Stimulated activated CD4-positive, alpha-beta T cell treated with anti-CD3 and anti-CD28 coated beads, Interleukin-1b, Interleukin-23, amount 100 ng/mL, for 48 hours (primary cell): ENCODE measurements around the gene RRM1.
"Not testable (repeated sequence)": the region's sequence is repeated elsewhere in the genome, so short reads cannot be mapped to it uniquely, and the experiment has no call there.

Source experiments
- DNase-seq: peaks from one replicate; pipeline ENCODE4 v3.0.0-alpha.2; 2020

Gene RRM1

DNA sequence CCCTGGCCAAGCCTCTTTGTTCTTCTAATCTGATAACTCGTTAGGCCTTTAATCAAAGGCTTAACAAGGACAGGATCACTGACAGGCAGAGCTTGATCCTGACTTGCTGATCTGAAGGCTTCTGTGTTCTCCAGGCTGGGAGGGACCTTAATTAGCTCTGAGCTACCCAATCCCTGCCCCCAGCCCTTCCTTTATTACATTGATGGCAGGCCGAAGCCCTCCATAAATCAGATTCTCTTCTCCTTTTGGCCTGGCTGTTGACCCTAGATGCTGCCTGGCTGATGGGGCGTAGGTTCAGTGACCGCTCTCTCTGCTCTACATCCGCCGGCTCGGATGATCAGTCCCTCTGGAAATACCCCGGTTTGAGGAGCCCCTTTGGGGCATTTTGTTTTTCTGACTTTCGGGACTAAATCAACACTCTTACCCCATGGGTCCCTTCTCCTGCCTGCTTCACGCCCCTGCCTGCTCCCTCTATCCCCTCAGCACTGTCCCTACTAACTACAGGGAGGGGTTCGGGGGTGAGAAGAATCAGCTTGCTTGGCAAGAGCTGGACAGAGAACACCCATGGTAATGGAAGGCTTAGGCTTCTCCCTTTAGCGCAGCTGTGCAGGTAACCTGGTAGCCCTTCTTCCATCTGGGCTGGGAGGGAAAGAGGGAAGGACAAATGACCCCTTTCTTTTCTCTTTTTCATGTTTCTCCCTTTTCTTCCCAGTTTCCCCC, 10.0 kb upstream of the RRM1 start:
- DNase-seq: no peak

DNA sequence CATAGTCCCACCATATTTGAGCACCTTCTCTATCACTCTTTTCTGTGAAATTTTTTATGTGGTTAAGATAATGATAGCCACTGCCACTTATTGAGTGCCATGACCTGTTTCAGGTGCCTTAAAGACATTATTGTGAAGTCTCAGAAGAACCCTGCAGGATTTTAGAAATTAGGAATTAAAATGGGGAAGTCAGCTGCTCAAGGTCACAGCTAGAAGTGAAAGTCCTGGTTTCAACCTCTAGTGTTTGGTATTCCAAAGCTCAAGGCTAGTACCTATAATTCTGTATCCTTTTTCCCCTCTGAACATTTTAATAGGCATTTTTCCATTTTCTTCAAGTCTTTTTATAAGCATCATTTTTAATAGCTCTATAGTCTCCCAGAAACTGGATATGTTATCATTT, 9.0 kb upstream of the RRM1 start:
- no peak for DNase-seq

DNA sequence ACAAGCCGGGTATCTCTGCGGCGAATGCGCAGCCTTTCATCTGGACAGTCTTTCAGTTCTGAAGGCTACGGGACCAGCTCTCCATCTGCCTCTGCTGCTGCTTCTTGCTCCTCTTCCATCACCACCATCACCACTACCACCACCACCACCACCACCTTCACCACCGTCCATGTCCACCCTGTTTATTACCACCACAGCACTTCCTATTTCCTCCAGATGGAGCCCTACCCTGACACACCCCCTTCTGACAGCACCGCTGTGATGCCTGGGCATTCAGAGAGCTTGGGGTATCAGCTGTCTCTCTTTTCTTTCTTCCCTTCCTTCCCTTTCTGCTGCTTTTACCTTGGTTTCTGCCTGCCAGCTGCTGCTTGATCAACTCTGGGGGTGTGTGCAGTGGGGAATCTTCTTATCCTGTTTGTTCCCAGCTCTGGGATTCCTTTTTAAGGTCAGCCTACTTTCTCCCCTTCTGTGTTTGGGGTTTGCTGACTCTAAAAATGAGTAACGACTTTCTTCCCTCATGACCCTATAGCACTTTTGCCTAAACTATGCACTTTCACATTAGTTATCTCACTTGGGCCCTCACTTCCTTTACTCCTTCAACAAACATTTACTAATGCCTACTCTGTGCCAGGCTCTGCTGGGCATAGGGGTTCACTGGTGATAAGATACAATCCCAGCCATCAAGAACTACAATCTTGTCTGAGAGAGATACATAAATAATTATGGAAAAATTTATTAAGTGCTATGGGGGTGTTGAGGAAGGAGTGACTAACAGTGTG, 7.8 kb upstream of the RRM1 start:
- DNase-seq: no peak

DNA sequence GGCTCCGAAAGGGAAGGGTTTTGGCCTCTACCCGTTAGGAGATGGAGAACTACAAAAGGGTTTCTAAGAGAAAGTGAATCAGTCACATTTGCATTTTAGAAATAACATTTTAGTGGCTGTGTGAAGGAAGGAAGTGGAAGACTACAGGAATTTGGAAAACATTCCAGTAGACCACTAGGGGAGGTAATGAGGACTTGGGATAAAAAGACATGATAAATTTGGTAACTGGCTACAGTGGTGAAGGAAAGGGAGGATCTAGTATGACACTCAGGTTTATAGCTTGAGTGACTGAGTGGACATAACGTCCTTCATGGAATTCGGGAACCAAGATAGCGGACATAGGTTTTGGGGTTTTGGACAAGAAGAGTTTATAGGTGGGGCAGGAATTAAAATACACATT, 7.0 kb upstream of the RRM1 start:
- DNase-seq: no peak

DNA sequence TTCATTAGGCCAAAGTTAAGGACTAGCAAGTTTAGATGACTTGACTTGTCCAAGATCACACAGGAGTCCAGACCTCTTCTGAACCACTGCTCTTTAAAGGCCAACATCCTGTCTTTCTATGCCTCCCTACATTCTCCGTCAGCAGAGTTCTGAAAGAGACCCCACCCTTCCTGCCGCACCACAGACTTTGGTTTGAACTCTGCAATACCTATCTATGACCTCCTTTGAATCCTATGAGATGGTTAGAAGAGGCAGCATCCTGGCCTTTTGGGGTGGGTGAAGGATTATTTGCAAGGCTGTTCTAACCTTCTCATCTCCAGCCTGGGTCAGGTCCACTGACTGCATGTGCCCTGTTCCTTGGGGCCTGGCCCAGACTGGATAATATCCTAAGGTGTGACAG, 4.3 kb upstream of the RRM1 start:
- DNase-seq: no peak

DNA sequence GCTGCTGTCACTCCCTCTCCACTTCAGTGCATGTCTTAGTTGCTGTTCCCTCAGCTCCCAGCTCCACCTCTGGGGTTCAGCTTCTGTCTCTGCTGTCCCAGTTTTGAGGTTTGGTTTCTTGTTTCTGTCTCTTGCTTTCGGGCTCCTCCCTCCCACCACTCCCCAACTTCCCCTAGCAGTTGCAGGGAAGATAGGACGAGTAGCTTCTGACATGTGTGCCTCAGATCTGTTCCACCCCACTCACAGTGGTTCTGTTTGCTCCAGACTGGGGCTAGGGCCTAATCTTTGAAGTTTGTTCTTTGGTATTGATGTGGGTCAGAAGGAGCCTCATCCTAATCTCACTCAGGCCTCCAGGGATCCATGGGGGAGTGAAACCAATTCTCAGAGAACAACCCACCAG, 2.6 kb upstream of the RRM1 start:
- no peak for DNase-seq

- no peak for DNase-seq
Observed at GRCh38 chr11:4093519-4094347, 866 bp upstream of the RRM1 start.

GRCh38 chr11:4095509-4096230, 1.1 kb downstream of the RRM1 start:
- DNase-seq: no peak

DNA sequence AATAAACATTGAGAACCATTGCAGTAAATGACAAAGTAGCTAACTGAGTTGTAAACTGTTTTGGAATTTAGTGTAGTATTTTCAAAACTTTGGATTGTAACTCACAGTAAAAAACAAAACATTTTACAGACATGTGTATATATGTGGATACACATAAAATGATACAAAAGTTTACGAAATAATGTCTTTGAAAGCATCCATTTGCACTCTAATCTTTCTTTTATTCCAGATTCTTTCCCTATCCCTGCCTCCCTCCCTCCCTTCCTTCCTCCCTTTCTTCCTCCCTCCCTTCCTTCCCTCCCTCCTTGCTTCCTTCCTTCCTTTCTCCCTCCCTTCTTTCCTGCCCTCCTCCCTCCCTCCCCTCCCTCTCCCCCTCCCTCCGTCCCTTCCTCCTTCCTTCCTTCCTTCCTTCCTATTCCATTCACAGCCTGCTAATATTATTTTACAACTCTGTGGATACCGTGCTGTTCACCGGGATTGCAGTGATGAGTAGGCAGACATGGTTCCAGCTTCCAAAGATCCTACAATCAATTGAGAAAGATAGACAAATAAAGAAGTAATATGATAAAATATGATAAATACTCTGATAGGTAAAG, 3.5 kb downstream of the RRM1 start:
- no peak for DNase-seq

GRCh38 chr11:4102711-4103110, 8.1 kb downstream of the RRM1 start:
- no peak for DNase-seq

DNA sequence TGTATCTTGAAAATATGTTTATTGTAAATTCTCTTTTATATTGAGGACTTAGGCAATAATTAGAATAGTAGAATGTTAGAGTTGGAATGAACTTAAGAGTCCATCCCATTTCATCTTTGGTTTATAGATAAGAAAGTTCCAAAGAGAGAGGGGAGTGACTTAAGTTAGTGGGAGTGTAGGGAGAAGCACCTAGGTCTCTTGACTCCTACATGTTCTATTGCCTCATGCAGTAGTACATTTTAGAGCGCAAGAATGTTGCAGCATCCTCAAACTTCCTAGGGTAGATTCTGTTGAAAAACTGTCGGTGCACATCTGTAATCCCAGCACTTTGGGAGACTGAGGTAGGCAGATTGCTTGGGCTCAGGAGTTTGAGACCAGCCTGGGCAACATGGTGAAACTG, 8.7 kb downstream of the RRM1 start:
- DNase-seq: no peak

DNA sequence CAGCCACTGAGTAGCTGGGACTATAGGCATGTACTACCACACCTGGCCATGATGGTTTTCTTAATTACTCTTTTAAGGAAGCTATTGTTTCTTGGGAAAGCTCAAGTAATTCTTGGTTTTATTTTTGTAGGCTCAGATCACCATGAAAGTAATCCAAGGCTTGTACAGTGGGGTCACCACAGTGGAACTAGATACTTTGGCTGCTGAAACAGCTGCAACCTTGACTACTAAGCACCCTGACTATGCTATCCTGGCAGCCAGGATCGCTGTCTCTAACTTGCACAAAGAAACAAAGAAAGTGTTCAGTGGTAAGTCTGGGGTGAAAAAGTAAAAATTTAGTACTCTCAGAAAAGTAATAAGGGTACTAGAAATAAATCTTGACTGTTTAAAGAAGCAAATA, 11.3 kb downstream of the RRM1 start:
- no peak for DNase-seq

DNA sequence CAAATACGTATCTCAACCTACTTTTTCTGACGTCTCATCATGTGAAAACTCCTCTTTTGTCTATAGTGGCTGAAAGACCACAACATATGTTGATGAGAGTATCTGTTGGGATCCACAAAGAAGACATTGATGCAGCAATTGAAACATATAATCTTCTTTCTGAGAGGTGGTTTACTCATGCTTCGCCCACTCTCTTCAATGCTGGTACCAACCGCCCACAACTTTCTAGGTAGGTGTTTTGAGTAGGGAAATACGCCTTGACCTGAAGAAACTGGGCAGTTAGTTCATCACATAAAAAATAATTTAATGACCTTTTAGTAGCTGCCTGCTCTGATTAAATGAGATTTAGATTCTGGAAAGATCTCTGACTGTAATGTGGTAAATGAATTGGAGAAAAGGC, 17.2 kb downstream of the RRM1 start:
- no peak for DNase-seq

GRCh38 chr11:4115128-4115527, 20.5 kb downstream of the RRM1 start:
- no peak for DNase-seq

- no peak for DNase-seq
Observed at GRCh38 chr11:4118107-4118506, 23.5 kb downstream of the RRM1 start.

- no peak for DNase-seq
Observed at GRCh38 chr11:4123218-4123617, 28.6 kb downstream of the RRM1 start.

DNA sequence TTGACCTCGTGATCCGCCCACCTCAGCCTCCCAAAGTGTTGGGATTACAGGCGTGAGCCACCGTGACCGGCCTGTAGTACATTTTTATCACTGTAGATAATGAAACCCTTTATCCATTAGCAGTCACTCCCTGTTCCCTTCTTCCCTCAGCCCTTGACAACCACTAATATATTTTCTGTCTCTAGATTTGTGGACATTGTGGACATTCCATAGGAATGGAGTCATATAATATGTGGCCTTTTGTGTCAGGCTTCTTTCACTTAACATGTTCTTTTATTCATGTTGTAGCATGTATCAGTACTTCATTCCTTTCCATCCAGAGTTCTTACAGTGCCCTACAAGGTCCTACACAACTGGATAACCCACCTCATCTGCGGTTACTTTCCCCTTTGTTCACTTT, 30.5 kb downstream of the RRM1 start:
- DNase-seq: no peak

- no peak for DNase-seq
Observed at GRCh38 chr11:4127357-4127756, 32.8 kb downstream of the RRM1 start.

- DNase-seq: not testable (repeated sequence)
Observed at GRCh38 chr11:4130219-4130618, 35.6 kb downstream of the RRM1 start.

GRCh38 chr11:4134806-4135205, 40.2 kb downstream of the RRM1 start:
- no peak for DNase-seq

- DNase-seq: no peak
Observed at GRCh38 chr11:4138497-4138896, 43.9 kb downstream of the RRM1 start.

- DNase-seq: no peak
Observed at GRCh38 chr11:4140067-4140636, 45.6 kb downstream of the RRM1 start.
